NCI-H2227 (cell line): ENCODE data around the gene ARHGAP44.

Experiments used
- DNase-seq: peaks from one replicate; lab custom pipeline; 2025; ENCODE audit not compliant: unreplicated experiment; lab: John Stamatoyannopoulos, UW

Gene ARHGAP44, protein sequence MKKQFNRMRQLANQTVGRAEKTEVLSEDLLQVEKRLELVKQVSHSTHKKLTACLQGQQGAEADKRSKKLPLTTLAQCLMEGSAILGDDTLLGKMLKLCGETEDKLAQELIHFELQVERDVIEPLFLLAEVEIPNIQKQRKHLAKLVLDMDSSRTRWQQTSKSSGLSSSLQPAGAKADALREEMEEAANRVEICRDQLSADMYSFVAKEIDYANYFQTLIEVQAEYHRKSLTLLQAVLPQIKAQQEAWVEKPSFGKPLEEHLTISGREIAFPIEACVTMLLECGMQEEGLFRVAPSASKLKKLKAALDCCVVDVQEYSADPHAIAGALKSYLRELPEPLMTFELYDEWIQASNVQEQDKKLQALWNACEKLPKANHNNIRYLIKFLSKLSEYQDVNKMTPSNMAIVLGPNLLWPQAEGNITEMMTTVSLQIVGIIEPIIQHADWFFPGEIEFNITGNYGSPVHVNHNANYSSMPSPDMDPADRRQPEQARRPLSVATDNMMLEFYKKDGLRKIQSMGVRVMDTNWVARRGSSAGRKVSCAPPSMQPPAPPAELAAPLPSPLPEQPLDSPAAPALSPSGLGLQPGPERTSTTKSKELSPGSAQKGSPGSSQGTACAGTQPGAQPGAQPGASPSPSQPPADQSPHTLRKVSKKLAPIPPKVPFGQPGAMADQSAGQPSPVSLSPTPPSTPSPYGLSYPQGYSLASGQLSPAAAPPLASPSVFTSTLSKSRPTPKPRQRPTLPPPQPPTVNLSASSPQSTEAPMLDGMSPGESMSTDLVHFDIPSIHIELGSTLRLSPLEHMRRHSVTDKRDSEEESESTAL

GRCh38 chr17:12789481-12790248, at the start of gene ARHGAP44:
ARHGAP44 (plus strand) TSS chr17:12789498; CDS start chr17:12789839, 341 bp downstream.
- DNase-seq = peak; percentile 43

GRCh38 chr17:12739500-12739899, 49.8 kb upstream of the ARHGAP44 start:
- no peak for DNase-seq

GRCh38 chr17:12743046-12743445, 46.3 kb upstream of the ARHGAP44 start:
- DNase-seq = no peak

DNA sequence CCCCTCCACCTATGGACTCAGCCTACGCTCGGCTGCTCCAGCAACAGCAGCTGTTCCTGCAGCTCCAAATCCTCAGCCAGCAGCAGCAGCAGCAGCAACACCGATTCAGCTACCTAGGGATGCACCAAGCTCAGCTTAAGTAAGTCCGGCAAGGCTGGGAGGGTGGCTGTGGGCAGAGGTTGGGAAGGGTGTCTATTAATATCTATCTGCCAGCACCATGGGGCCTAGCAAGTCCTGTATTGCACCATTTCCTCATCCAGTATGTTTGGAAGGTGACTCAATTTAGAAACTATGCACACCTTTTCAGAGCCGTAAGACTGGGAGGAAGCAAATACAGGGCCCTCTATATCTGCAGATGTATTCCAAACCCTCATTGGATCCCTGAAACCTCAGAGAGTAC, 45.0 kb upstream of the ARHGAP44 start:
- no peak for DNase-seq

- DNase-seq = no peak
Measured at GRCh38 chr17:12744786-12745185, 44.5 kb upstream of the ARHGAP44 start.

- DNase-seq = no peak
Measured at GRCh38 chr17:12745486-12745885, 43.8 kb upstream of the ARHGAP44 start.

DNA sequence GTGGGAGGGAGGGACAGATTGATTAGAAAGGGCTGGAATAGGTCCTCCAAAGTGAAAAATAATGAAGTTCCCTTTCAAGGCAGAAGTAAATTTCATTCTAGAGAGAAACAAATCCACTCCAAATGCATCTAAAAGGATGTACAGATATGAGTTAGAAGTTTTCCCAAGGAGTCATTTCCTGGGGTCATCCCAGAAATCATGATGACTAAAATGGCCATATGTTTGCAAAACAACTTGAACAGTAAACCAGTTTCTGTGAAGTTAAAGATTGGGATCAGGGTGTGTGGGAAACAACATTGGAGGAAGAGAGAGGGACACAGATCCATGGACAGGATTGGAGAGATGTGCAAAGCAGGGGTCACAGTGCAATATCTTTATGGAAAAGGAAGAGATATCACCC, 32.5 kb upstream of the ARHGAP44 start:
- no peak for DNase-seq

DNA sequence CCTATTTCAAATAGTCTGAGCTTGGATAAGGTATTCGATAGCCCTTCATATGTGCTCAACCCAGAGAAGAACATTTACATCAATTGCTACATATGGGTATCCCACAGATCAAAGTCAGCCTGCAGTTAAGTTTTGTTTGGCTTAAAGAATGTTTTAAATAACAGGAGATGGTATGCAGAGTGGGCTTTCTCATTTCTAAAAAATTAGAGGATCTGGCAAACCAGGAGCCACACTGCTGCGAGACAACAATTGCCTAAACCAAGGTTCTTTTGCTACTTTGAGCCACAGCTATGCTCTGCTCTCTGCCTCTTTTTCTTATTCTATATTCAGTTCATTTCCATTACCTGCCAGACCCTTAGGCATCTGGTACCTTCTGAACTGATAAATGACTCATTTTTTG, 30.2 kb upstream of the ARHGAP44 start:
- DNase-seq = no peak

- no peak for DNase-seq
Measured at GRCh38 chr17:12765548-12765947, 23.8 kb upstream of the ARHGAP44 start.

- no peak for DNase-seq
Measured at GRCh38 chr17:12768255-12768654, 21.0 kb upstream of the ARHGAP44 start.

GRCh38 chr17:12769981-12770380, 19.3 kb upstream of the ARHGAP44 start:
- DNase-seq = no peak

GRCh38 chr17:12773153-12773552, 16.1 kb upstream of the ARHGAP44 start:
- no peak for DNase-seq

GRCh38 chr17:12789075-12789480, 220 bp upstream of the ARHGAP44 start:
- DNase-seq = no peak

DNA sequence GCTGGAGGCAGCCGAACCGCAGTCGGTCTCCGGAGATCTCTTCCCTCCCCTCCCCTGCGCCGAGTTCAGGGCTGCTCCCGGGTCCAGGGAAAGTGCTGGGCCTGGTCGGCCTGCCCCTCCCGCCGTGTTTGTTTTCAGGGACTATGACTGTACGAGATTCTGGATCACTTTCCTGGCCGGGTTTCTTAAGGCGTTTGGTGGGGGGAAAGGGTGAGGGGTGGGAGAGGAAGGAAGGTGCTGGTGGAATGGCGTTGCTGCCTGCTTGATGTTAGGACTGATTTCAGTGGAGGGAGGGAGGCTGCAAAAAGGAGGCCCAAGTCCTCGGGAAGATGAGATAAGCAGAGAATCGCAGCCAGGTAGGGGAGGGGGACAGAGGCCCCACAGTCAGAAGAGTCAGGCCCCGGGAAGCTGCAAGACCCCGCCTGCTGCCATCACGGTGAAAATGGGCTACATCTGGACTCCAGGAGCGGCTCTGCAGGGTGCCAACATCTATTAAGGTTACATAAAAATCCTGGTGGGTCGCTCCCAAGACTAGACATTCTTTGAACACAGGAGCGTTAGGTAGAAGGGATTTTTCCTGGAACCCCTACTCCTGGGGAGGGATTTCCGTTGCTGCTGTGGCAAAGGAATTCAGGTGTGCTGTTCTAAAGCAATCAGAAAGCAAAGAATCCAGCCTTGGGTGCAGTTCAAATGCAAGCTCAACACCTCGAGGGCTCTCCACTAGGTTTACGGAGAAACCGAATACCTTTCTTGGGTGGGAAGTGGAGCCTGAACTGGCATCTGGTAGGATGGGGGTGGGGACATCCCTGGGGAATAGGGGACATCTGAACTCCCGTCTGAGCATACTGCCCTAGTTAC, 1.2 kb downstream of the ARHGAP44 start:
- no peak for DNase-seq

GRCh38 chr17:12794919-12795532, 5.7 kb downstream of the ARHGAP44 start:
- DNase-seq = no peak

DNA sequence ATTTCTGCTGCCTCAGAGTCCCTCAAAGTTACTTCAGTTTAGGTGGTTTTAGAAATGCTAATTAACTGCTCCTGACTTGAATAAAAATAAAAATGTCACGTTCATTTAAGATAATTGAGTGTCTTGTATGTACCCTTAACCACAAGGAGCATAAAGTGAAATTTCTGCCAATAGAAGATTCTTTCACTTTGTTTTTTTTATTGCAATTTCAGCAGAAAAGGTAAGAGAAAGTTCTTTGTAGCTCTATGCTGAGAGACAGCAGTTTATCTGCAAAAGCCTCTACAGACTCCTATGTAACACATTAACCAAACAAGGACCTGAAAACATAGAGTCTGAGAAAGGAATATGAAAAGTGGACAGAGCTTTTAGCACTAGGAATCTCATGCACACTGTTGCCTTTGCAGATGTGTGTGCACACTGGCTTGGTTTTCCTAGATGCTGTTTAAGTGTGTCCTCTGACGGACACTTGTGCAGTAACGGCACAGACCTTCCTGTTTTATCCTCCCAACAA, 11.6 kb downstream of the ARHGAP44 start:
- no peak for DNase-seq

DNA sequence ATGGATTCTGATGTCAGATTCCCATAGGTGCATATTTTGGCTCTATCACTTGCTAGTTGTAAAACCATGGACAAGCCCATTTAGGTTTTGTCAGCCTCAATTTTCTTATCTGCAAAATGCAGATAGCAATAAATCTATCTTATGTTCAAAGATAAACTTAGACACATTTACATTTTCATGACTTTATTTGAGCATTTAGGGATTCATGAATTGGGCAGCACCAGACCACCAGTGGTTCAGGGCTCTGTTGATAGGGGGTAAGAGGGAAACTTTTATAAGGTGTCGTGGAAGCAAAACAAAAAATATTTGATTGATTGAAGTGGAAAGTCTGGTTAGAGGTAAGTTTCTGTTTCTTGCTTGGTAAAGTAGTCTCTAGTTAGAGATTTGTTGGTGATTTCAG, 17.3 kb downstream of the ARHGAP44 start:
- DNase-seq = no peak

DNA sequence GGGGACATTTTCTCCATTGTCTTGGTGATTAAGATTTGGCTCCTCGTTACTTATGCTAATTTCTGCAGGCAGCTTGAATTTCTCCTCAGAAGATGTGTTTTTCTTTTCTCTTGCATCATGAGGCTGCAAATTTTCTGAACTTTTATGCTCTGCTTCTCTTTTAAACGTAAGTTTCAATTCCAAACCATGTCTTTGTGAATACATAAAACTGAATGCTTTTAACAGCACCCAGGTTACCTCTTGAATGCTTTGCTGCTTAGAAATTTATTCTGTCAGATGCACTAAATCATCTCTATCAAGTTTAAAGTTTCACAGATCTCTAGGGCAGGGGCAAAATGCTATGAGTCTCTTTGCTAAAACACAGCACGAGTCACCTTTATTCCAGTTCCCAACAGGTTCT, 19.4 kb downstream of the ARHGAP44 start:
- DNase-seq = no peak

DNA sequence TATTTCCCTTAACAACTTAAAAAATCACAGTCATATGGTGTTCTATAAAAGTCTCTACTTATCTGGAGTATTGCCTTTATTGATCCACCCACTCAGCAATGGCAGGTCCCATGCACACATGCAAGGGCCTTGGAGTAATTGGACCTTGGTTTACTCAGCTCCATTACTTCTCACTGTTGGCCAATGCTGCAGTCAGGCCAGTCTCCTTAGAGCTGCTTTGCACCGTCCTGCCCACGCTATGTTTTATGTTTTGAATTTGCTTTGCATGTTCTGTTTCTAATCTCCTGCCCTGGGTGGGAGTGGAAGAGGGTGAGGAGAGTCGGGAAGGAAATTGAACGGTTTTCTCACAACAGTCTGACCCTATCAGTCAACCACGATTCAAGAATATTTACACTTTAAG, 23.6 kb downstream of the ARHGAP44 start:
- DNase-seq = no peak

- DNase-seq = no peak
Measured at GRCh38 chr17:12813664-12814063, 24.4 kb downstream of the ARHGAP44 start.
